ENCODE data around the gene CCNT2. TPM values are rescaled to one million over a fixed set of nuclear protein-coding genes. Genes with fewer than 3 reads are reported as not detected.

The CCNT2 gene
- total RNA-seq, 1 experiment from 2014 or later = 31.9 TPM

Other genes starting within 250 kb of the CCNT2 start
- not detected in 2 replicates for gene TMEM163, start 199.8 kb upstream of the CCNT2 start, total RNA-seq (2014; rRNA removed; shearing (Covaris generic))
- gene ACMSD, start 80.2 kb upstream of the CCNT2 start, total RNA-seq (2014; rRNA removed; shearing (Covaris generic)) = not detected in 2 replicates
- gene MAP3K19, start 128.6 kb downstream of the CCNT2 start, total RNA-seq (2014; rRNA removed; shearing (Covaris generic)) = 0.08 TPM in 1 of 2 replicates, not detected in the other
- 56.5 and 58.9 TPM in 2 replicates for gene RAB3GAP1, start 133.5 kb downstream of the CCNT2 start, total RNA-seq (2014; rRNA removed; shearing (Covaris generic))

Data from SJSA1 (cell line).